SK-N-SH treated with all-trans-retinoic acid at 6 μM for 48 hours (cell line): Measurements from ENCODE around the gene COX14.

ENCODE experiments used
- PATZ1 ChIP-seq: fragments of 250-450 bp; sonication (Bioruptor Pico); IDR thresholded peaks from 2 replicates; pipeline ENCODE4 v1.8.0; 2020; ENCODE audit warnings: mild to moderate bottlenecking, moderate library complexity, borderline replicate concordance
- SNAI2 ChIP-seq: fragments of 250-450 bp; sonication (Bioruptor Pico); IDR thresholded peaks from 2 replicates; pipeline ENCODE4 v1.5.0; 2020; ENCODE audit warnings: mild to moderate bottlenecking, moderate library complexity
- ZFP3 ChIP-seq: fragments of 250-450 bp; sonication (Bioruptor Pico); IDR thresholded peaks from 2 replicates; pipeline ENCODE4 v1.5.0; 2020; ENCODE audit warnings: mild to moderate bottlenecking, moderate library complexity
- ZNF70 ChIP-seq: fragments of 450-650 bp; formaldehyde crosslinking; IDR thresholded peaks from 2 replicates; pipeline ENCODE4 v1.5.0; 2020; ENCODE audit warnings: mild to moderate bottlenecking, moderate library complexity
- TF ChIP-seq, protein P1 (sequence below): fragments of 250-450 bp; sonication (Bioruptor Pico); IDR thresholded peaks from 2 replicates; pipeline ENCODE4 v1.5.1; 2020; ENCODE audit warnings: low read depth, mild to moderate bottlenecking, moderate library complexity

DNA sequence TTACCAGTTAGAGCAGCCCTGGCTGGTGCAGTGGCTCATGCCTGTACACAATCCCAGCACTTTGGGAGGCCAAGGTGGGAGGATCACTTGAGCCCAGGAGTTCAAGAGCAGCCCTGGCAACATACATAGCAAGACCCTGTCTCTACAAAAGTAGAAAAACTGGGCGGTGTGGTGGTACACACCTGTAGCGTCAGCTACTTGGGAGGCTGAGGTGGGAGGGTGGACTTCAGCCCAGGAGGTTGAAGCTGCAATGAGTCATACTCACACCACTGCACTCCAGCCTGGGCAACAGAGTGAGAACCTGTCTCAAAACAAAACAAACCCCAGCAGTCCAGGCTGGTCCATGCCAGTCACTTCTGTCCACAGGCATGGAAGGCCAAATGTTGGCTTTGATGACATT, 7.4 kb downstream of the COX14 start:
- TF ChIP-seq ZNF70 (no peak), ZFP3 (no peak), SNAI2 (CRISPR knock-in tag) (no peak), PATZ1 (CRISPR knock-in tag) (no peak)
- TF ChIP-seq, protein P1, sequence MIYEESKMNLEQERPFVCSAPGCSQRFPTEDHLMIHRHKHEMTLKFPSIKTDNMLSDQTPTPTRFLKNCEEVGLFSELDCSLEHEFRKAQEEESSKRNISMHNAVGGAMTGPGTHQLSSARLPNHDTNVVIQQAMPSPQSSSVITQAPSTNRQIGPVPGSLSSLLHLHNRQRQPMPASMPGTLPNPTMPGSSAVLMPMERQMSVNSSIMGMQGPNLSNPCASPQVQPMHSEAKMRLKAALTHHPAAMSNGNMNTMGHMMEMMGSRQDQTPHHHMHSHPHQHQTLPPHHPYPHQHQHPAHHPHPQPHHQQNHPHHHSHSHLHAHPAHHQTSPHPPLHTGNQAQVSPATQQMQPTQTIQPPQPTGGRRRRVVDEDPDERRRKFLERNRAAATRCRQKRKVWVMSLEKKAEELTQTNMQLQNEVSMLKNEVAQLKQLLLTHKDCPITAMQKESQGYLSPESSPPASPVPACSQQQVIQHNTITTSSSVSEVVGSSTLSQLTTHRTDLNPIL (CRISPR knock-in tag), result no peak
